Stimulated activated CD8-positive, alpha-beta memory T cell treated with anti-CD3 and anti-CD28 coated beads, Interleukin-4, amount 100 ng/mL, for 1 hour (primary cell): ENCODE data around the gene ZNF22.

Experiments
- DNase-seq, 2 donors: peaks; one replicate each; pipeline ENCODE4 v3.0.0-alpha.2; 2020; ENCODE audit warnings: low read depth in 2 of 2, low spot score in 1 of 2

Gene ZNF22

GRCh38 chr10:44989597-44990301 lies 11.0 kb upstream of the ZNF22 start:
- no peak for DNase-seq

- no peak for DNase-seq
Observed at GRCh38 chr10:44990302-44990655, 10.4 kb upstream of the ZNF22 start.

DNA sequence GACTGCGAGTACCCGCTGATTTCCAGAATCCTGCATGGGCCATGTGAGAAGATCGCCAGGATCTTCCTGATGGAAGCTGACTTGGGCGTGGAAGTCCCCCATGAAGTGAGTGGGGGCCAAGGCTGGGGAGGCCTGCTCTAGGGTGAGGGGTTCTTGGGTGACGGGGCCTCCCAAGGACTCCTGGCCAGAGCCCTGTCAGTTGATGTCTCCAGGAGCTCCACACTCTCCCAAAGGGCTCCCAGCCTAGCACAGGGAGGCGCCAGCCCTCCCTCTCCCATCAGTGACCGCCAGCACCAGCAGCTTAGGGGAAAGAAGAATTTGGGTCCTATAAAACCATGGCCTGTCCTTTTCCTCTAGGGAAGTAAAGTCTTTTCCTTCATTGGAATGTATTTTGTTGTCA lies 9.8 kb upstream of the ZNF22 start:
- DNase-seq = no peak

GRCh38 chr10:44991571-44991970 lies 9.2 kb upstream of the ZNF22 start:
- no peak for DNase-seq

- no peak for DNase-seq
Observed at GRCh38 chr10:44992070-44992731, 8.5 kb upstream of the ZNF22 start.

DNA sequence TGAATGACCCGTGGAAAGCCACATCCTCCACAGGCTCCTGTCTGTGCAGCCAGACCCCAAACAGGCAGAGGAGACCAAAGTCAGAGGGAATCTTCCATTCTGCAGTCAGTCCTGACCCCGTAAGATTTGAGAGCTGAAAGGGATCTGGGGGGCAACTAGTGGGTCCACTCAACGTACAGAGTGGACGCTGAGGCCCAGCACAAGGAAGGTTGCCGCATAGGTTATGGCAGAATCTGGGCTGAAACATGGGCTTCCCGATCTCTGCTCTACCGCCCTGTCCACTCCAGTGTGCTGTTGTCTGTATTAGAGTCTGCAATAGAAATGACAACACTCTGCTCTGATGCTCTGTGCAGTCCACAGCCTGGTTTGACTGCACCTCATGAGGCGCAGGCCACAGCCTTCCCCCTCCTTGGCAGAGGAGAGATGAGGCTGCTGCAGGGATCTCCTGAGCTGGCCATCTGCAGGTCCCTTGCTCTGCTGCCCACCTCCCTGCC lies 7.9 kb upstream of the ZNF22 start:
- DNase-seq = no peak

DNA sequence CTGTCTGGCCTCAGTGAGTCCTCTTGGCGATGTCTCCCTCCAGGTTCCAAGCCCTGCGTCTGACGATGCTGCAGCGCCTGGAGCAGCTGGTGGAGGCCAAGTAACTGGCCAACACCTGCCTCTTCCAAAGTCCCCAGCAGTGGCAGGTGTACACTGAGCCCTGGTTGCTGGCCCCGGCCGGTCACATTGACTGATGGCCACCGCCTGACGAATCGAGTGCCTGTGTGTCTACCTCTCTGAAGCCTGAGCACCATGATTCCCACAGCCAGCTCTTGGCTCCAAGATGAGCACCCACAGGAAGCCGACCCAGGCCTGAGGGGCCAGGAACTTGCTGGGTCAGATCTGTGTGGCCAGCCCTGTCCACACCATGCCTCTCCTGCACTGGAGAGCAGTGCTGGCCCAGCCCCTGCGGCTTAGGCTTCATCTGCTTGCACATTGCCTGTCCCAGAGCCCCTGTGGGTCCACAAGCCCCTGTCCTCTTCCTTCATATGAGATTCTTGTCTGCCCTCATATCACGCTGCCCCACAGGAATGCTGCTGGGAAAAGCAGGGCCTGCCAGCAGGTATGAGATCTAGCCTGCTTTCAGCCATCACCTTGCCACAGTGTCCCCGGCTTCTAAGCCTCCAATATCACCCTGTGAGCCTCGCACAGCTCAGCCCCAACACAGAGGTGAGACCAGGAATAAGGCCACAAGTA lies 7.3 kb upstream of the ZNF22 start:
- DNase-seq = no peak

GRCh38 chr10:44993922-44994751 lies 6.6 kb upstream of the ZNF22 start:
- no peak for DNase-seq

DNA sequence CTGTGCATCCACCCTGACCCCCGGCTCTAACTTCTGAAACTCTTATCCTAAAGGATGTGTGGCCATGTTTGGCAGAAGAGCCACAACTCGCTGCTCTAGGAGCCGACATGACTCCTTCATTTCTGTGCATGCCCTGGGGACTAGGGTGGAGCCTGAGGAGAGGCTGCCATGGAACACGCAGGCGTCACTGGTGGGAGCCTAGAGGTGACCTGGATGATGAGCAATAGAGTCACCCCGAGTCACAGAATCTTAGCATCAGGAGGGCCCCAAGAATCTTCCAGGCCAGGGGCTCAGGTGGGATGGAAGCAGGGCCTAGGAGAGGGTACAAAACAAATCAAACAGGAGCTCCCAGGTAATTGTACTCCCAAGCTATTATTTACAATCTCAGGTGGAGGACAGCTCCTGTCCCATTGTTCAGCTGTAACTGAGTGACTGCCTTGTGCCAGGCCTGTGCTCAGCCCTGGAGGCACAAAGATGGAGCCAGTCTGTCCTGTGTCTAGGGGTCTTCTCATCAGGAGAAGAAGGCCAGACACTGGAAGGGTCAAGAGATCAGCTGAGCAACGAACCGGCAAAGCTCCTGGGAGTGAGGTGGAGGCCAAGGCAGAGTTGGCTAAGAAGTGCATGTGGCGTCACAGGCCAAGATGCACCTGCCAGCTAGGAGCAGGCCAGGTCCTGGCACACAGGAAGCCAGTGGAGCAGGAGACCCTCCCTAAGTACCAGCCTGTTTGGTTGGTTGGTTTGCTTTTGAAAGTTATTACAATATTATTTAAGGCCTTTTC lies 5.8 kb upstream of the ZNF22 start:
- DNase-seq = no peak

DNA sequence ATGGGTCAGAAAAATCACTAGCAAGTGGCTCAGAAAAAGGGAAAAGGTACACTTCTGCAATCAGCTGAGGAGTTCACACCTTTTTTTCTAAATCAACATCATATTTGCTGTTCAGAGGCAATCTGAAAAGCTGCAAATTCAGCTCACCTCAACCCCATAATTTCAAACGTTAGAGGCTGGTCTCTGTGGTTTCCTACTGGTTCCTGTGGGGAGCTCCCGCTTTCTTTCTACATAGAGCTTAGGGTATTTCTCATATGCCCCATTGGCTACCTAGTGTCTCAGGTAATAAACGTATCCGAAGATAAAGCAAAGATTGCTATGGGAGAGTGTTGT lies 5.2 kb upstream of the ZNF22 start:
- no peak for DNase-seq

DNA sequence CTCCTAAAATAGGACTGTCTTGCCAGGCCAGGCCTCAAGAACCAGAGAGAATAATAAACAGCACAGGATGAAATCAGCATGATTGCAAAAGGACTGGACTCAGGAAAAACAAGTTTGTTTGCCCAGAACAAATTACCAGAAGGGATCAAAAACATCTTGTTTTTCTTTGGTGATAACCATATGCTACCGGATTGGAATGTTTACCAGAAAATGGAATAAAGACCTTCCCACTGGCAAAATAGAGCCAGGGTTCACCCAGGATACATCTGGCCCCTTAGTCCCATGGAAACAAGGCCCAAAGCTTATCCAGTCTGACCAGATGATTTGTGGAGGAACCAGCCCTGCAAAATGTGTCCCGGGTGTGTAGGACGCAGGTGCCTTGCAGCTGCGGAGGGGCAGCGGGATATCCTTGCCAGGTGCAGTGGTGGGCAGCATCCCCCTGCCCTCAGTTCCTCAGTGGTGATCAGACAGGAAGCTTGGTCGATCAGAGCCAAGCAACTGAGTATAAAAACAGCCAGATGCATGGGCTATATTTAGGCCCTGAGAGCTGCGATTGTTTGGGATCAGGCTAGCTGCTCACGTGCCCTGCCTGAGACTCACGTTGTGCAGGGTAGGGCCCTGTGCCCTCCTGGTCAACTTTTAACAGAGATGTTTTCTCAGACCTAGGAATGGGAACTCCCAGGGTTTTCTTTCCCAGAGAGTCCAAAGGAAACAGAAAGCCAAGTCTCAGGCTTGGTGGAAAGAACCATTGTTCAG lies 4.6 kb upstream of the ZNF22 start:
- DNase-seq = no peak

- DNase-seq = no peak
Observed at GRCh38 chr10:44997105-44997748, 3.5 kb upstream of the ZNF22 start.

GRCh38 chr10:44998146-44998631 lies 2.5 kb upstream of the ZNF22 start:
- DNase-seq = no peak

- DNase-seq = no peak
Observed at GRCh38 chr10:45000138-45000751, 478 bp upstream of the ZNF22 start.

- peak; percentile 7 to 15 for DNase-seq
Observed at GRCh38 chr10:45001381-45002148, 842 bp downstream of the ZNF22 start.

GRCh38 chr10:45003432-45004000 lies 2.8 kb downstream of the ZNF22 start:
- no peak for DNase-seq

DNA sequence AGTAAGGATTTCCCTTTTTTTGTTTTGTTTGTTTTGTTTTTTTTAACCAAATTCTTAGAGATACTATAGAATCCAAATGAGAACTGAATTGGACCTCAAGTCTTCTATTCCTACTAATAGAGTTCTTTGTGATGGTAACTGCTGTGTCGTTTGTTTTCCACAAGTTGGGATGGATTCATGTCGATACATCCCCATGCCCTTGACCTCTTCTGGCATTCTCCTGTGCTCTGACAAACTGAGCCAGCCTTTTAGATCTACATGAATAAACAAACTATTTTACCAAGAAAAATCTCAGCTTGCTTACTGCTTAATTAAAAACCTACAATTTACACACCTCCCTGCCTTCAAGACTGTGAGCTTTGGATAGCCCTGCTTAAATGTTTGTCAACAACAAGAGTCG lies 3.9 kb downstream of the ZNF22 start:
- no peak for DNase-seq

DNA sequence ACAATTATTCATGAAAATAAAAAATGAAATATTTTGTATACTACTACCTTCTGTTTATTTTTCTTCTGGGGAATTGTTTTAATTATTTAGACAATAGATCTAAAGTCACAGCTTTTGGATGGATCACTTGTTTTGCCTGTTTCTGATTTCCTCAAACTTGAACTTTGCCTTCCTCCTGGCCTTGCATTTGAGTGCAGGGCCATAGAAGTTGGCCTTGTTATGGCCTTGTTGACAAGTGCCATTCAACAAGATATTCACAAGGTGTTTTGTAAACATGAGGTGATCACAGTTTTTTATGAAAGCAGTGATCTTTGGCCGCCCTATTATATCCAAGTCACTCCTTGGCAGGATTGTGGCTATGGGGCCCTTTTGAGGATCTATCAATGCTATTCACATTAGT lies 4.6 kb downstream of the ZNF22 start:
- DNase-seq = no peak
